ENCODE data around the gene ABLIM1.

DNA sequence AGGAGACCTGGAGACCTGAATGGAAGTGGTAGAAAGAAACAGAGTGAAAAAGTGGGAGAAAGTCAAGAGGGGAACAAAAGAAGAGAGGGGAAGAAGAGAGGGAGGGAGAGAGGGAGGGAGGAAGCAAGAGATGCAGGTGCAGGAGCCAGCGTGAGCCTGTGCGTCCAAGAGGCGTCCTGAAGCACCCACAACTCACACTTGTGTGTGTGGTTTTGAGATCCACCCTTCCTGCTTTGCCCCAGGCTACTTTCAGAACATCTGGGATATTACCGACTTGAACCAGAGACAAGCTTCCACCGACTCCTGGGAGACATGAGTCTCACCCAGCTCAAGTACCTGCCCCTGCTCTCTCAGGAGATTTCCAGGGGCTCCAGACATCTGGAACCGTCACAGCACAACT is 263.5 kb downstream of the ABLIM1 start:
- no peak for TF ChIP-seq CTCF (IDR thresholded peaks at IDR 0.05; ENCODE audit: low read depth, low read length)
- no peak for TF ChIP-seq EZH2phosphoT487 (IDR thresholded peaks at IDR 0.05; ENCODE audit: low read depth)
